Hepatocyte (in vitro differentiated cells): Measurements from ENCODE around the gene MSANTD4. TPM values are rescaled to one million over a fixed set of nuclear protein-coding genes. Genes with fewer than 3 reads are reported as not detected.

Source experiments
- DNase-seq: peaks from one replicate; pipeline ENCODE4 v3.0.0-alpha.2; 2016; ENCODE audit warnings: low spot score
- H2AFZ ChIP-seq: fragments of 200-600 bp; sonication (generic); 2 replicates; pipeline ENCODE4 v1.6.0; 2016; ENCODE audit warnings: antibody characterized with exemption, mild to moderate bottlenecking
- H3K27ac ChIP-seq: fragments of 200-600 bp; sonication (generic); 2 replicates; pipeline ENCODE4 v1.5.1; 2016; ENCODE audit warnings: mild to moderate bottlenecking
- H3K27me3 ChIP-seq: fragments of 200-600 bp; sonication (generic); 2 replicates; pipeline ENCODE4 v1.6.1; 2016
- H3K36me3 ChIP-seq: fragments of 200-600 bp; sonication (generic); replicated peaks from 2 replicates; pipeline ENCODE4 v1.5.1; 2016; ENCODE audit warnings: low read depth; ENCODE audit not compliant: insufficient read depth
- H3K4me1 ChIP-seq: fragments of 200-600 bp; sonication (generic); 2 replicates; pipeline ENCODE4 v1.5.1; 2016; ENCODE audit warnings: mild to moderate bottlenecking, moderate library complexity; ENCODE audit not compliant: insufficient read depth
- H3K4me2 ChIP-seq: fragments of 200-600 bp; sonication (generic); 2 replicates; pipeline ENCODE4 v1.6.0; 2016
- H3K4me3 ChIP-seq: fragments of 200-600 bp; sonication (generic); 2 replicates; pipeline ENCODE4 v1.5.1; 2016; ENCODE audit warnings: mild to moderate bottlenecking
- H3K79me2 ChIP-seq: fragments of 200-600 bp; sonication (generic); 2 replicates; pipeline ENCODE4 v1.6.0; 2017; ENCODE audit warnings: mild to moderate bottlenecking
- H3K9me2 ChIP-seq: fragments of 200-600 bp; sonication (generic); replicated peaks from 2 replicates; pipeline ENCODE4 v1.6.0; 2017; ENCODE audit warnings: mild to moderate bottlenecking; ENCODE audit not compliant: insufficient read depth
- H3K9me3 ChIP-seq: fragments of 200-600 bp; sonication (generic); 2 replicates; pipeline ENCODE4 v1.5.1; 2016; ENCODE audit warnings: low read depth, mild to moderate bottlenecking
- H4K20me1 ChIP-seq: fragments of 200-600 bp; sonication (generic); 2 replicates; pipeline ENCODE4 v1.6.0; 2016; ENCODE audit warnings: mild to moderate bottlenecking; ENCODE audit not compliant: insufficient read depth, poor library complexity, severe bottlenecking
- CTCF ChIP-seq: fragments of 200-600 bp; sonication (generic); IDR thresholded peaks from 2 replicates; pipeline ENCODE4 v1.5.1; 2016; ENCODE audit warnings: antibody characterized with exemption, mild to moderate bottlenecking; ENCODE audit not compliant: poor library complexity
- EZH2 ChIP-seq: fragments of 200-600 bp; sonication (generic); IDR thresholded peaks from 2 replicates; pipeline ENCODE4 v1.6.1; 2016; ENCODE audit warnings: antibody characterized with exemption, mild to moderate bottlenecking, borderline replicate concordance
- EZH2phosphoT487 ChIP-seq: fragments of 200-600 bp; sonication (generic); IDR thresholded peaks from one replicate; pipeline ENCODE4 v1.6.1; 2018; ENCODE audit warnings: antibody characterized with exemption, mild to moderate bottlenecking, low read depth, moderate library complexity; ENCODE audit not compliant: unreplicated experiment, severe bottlenecking
- WGBS: methylation state at CpG from one replicate; pipeline ENCODE4 v1.1.6; 2016; ENCODE audit warnings: low lambda C conversion rate; ENCODE audit errors: missing lambda C conversion rate; 5-methylcytosine and 5-hydroxymethylcytosine counted together
- polyA plus RNA-seq: library from polyadenylated mRNA; unstranded; fragments of >200 nt; fragmentation: Nextera tagmentation; extraction: Ambion mirVana; gene quantifications from 2 replicates; pipeline ENCODE4 v1.2.1, GENCODE V29; 2016
- total RNA-seq: library from RNA; depleted of rRNA; stranded (reverse); fragments of >200 nt; gene quantifications from 2 replicates; pipeline ENCODE4 v1.2.3, GENCODE V29; 2014

Gene MSANTD4
- total and polyA plus RNA-seq, 2 experiments from 2014 or later: 8.0 to 32.6 TPM

- no peak for DNase-seq
- 63% methylated on average over 2 of the region's 2 CpGs for WGBS
- H3K36me3 ChIP-seq: no peaks in the 10 kb centered on the region
- peaks cover 87% of the 10 kb centered on the region for H3K79me2 ChIP-seq
- no peaks in the 10 kb centered on the region for H3K9me3 ChIP-seq
- TF ChIP-seq EZH2phosphoT487 (no peak), EZH2 (no peak), CTCF (no peak)
- no peaks in the 10 kb centered on the region for H3K27me3 ChIP-seq
- H3K4me3 ChIP-seq: no peak overlapping the region
- H3K4me1 ChIP-seq: peaks cover 16% of the 10 kb centered on the region
- H3K9me2 ChIP-seq: no peaks in the 10 kb centered on the region
- no peak overlapping the region for H2AFZ ChIP-seq
- H3K4me2 ChIP-seq: no peak overlapping the region
- H4K20me1 ChIP-seq: peaks cover 4% of the 10 kb centered on the region
- H3K27ac ChIP-seq: no peak overlapping the region
These were observed 7.0 kb downstream of the MSANTD4 start for GRCh38 chr11:106015066-106015465.

GRCh38 chr11:106014620-106015019 is 7.4 kb downstream of the MSANTD4 start:
- Histone ChIP-seq H3K9me3 (no peaks in the 10 kb centered on the region), H2AFZ (no peak overlapping the region), H3K36me3 (no peaks in the 10 kb centered on the region), H3K4me3 (no peak overlapping the region), H3K4me2 (no peak overlapping the region), H4K20me1 (peaks cover 4% of the 10 kb centered on the region), H3K27me3 (no peaks in the 10 kb centered on the region), H3K4me1 (peaks cover 12% of the 10 kb centered on the region), H3K79me2 (peaks cover 85% of the 10 kb centered on the region), H3K27ac (no peak overlapping the region), H3K9me2 (no peaks in the 10 kb centered on the region)
- WGBS: 58% methylated on average over 2 of the region's 2 CpGs
- TF ChIP-seq EZH2phosphoT487: no peak
- no peak for TF ChIP-seq CTCF
- no peak for TF ChIP-seq EZH2
- no peak for DNase-seq

GRCh38 chr11:106014035-106014434 is 8.0 kb downstream of the MSANTD4 start:
- Histone ChIP-seq H3K27me3 (no peaks in the 10 kb centered on the region), H3K4me3 (no peak overlapping the region), H3K4me1 (peaks cover 12% of the 10 kb centered on the region), H3K79me2 (peaks cover 81% of the 10 kb centered on the region), H3K36me3 (no peaks in the 10 kb centered on the region), H3K9me2 (no peaks in the 10 kb centered on the region), H3K4me2 (peak overlapping the region; percentile 30), H4K20me1 (peaks cover 4% of the 10 kb centered on the region), H2AFZ (no peak overlapping the region), H3K27ac (no peak overlapping the region), H3K9me3 (no peaks in the 10 kb centered on the region)
- DNase-seq: no peak
- 77% methylated on average over 2 of the region's 2 CpGs for WGBS
- TF ChIP-seq EZH2: no peak
- TF ChIP-seq CTCF: no peak
- TF ChIP-seq EZH2phosphoT487: no peak

GRCh38 chr11:106012744-106013143 is 9.3 kb downstream of the MSANTD4 start:
- Histone ChIP-seq H3K4me1 (peaks cover 12% of the 10 kb centered on the region), H3K27ac (no peak overlapping the region), H3K27me3 (no peaks in the 10 kb centered on the region), H3K4me3 (no peak overlapping the region), H3K79me2 (peaks cover 73% of the 10 kb centered on the region), H3K36me3 (peaks cover 7% of the 10 kb centered on the region), H3K9me2 (no peaks in the 10 kb centered on the region), H3K4me2 (no peak overlapping the region), H4K20me1 (peaks cover 4% of the 10 kb centered on the region), H3K9me3 (no peaks in the 10 kb centered on the region), H2AFZ (no peak overlapping the region)
- DNase-seq: peak; percentile 14
- TF ChIP-seq CTCF: no peak
- TF ChIP-seq EZH2phosphoT487: no peak
- TF ChIP-seq EZH2: no peak
- WGBS: 55% methylated on average over 3 of the region's 3 CpGs
